ENCODE measurements around the gene ADGRG6.

DNA sequence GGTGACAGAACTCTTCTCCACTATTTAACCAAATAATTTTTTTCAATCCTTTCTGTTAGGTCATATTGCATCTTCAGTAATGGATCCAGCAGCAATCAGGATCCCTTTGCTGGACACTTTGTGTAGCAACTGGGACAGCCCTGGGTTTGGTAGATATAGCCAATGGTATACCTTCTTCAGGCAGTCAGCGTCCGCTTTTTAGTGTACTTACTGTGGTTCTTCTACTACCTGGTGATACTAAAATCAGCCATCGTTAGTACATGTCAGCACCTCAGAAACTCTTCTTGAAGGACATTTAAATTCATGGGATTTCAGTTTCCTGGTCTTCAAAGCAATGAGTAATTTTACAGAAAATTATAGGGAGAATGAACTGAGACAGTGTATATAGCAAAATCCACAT, 93.5 kb downstream of the ADGRG6 start:
- TF ChIP-seq POLR2AphosphoS5 (IDR thresholded peaks at IDR 0.05): no peak
- TF ChIP-seq, protein P1, sequence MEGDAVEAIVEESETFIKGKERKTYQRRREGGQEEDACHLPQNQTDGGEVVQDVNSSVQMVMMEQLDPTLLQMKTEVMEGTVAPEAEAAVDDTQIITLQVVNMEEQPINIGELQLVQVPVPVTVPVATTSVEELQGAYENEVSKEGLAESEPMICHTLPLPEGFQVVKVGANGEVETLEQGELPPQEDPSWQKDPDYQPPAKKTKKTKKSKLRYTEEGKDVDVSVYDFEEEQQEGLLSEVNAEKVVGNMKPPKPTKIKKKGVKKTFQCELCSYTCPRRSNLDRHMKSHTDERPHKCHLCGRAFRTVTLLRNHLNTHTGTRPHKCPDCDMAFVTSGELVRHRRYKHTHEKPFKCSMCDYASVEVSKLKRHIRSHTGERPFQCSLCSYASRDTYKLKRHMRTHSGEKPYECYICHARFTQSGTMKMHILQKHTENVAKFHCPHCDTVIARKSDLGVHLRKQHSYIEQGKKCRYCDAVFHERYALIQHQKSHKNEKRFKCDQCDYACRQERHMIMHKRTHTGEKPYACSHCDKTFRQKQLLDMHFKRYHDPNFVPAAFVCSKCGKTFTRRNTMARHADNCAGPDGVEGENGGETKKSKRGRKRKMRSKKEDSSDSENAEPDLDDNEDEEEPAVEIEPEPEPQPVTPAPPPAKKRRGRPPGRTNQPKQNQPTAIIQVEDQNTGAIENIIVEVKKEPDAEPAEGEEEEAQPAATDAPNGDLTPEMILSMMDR (IDR thresholded peaks at IDR 0.05): no peak

All from suprapubic skin (tissue), 3 donors.